ENCODE measurements around the gene ST14.

DNA sequence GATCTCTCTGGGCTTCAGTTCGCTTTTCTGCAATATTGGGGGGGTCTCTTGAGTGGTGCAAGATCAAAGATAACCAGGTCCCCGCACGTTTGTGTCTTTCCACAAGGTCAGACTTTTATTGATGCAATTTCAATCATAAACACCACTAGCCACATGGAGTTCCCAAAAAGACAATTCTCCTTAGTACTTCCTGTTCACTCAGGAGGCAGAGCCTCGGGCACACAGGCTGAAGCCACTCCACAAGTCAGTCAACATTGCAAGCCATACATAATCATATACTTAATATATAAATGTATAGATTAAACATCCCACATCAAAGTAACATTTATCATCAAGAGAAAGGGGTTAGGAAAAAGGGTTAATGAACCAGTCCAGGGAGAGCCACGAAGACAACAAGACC is 12.0 kb downstream of the ST14 start:
- no peak for TF ChIP-seq POLR2A (IDR thresholded peaks at IDR 0.05)
- TF ChIP-seq, protein P1, sequence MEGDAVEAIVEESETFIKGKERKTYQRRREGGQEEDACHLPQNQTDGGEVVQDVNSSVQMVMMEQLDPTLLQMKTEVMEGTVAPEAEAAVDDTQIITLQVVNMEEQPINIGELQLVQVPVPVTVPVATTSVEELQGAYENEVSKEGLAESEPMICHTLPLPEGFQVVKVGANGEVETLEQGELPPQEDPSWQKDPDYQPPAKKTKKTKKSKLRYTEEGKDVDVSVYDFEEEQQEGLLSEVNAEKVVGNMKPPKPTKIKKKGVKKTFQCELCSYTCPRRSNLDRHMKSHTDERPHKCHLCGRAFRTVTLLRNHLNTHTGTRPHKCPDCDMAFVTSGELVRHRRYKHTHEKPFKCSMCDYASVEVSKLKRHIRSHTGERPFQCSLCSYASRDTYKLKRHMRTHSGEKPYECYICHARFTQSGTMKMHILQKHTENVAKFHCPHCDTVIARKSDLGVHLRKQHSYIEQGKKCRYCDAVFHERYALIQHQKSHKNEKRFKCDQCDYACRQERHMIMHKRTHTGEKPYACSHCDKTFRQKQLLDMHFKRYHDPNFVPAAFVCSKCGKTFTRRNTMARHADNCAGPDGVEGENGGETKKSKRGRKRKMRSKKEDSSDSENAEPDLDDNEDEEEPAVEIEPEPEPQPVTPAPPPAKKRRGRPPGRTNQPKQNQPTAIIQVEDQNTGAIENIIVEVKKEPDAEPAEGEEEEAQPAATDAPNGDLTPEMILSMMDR (IDR thresholded peaks at IDR 0.05), result no peak

Measured in heart left ventricle (tissue), 13 donors.